Neural cell (in vitro differentiated cells): ENCODE results near the gene ZMAT3. TPM values are rescaled to one million over a fixed set of nuclear protein-coding genes. Genes with fewer than 3 reads are reported as not detected.

Experiments
- H2AFZ ChIP-seq: fragments of 200-600, 300-800 bp; sonication (generic), shearing (Covaris generic); 2 replicates; pipeline ENCODE4 v1.6.0; 2014; ENCODE audit warnings: low read depth, mild to moderate bottlenecking, antibody characterized with exemption, low read length, moderate library complexity
- H3F3A ChIP-seq: fragments of 200-600 bp; shearing (Covaris generic); 2 replicates; pipeline ENCODE4 v1.6.1; 2016; ENCODE audit warnings: mild to moderate bottlenecking, moderate library complexity, mixed read lengths, antibody characterized with exemption, low read length; ENCODE audit not compliant: insufficient read depth, poor library complexity, severe bottlenecking
- H3K27ac ChIP-seq: fragments of 200-600, 300-800 bp; sonication (generic), shearing (Covaris generic); 2 replicates; pipeline ENCODE4 v1.5.1; 2014; ENCODE audit warnings: mild to moderate bottlenecking, low read length, moderate library complexity
- H3K27me3 ChIP-seq: fragments of 300-800, 200-600 bp; sonication (generic), shearing (Covaris generic); 2 replicates; pipeline ENCODE4 v1.6.0; 2014; ENCODE audit warnings: mild to moderate bottlenecking, low read depth, low read length, moderate library complexity; ENCODE audit not compliant: insufficient read depth
- H3K36me3 ChIP-seq: fragments of 300-800, 200-600 bp; sonication (generic), shearing (Covaris generic); 2 replicates; pipeline ENCODE4 v1.5.1; 2014; ENCODE audit warnings: mild to moderate bottlenecking, antibody characterized with exemption, low read length, moderate library complexity; ENCODE audit not compliant: insufficient read depth
- H3K4me2 ChIP-seq: fragments of 300-800, 200-600 bp; sonication (generic), shearing (Covaris generic); 2 replicates; pipeline ENCODE4 v1.6.0; 2014; ENCODE audit warnings: mild to moderate bottlenecking, low read length
- H3K4me3 ChIP-seq: fragments of 300-800, 200-600 bp; sonication (generic), shearing (Covaris generic); 2 replicates; pipeline ENCODE4 v1.5.1; 2014; ENCODE audit warnings: mild to moderate bottlenecking, low read length, moderate library complexity
- H3K79me2 ChIP-seq: fragments of 200-600 bp; shearing (Covaris generic); replicated peaks from 2 replicates; pipeline ENCODE4 v1.6.0; 2014; ENCODE audit warnings: mild to moderate bottlenecking, low read length, moderate library complexity; ENCODE audit not compliant: insufficient read depth
- H3K9ac ChIP-seq: fragments of 300-800, 200-600 bp; sonication (generic), shearing (Covaris generic); 2 replicates; pipeline ENCODE4 v1.6.1; 2016; ENCODE audit warnings: mild to moderate bottlenecking, low read length, mixed read lengths
- H3K9me2 ChIP-seq: fragments of 200-600 bp; shearing (Covaris generic); 2 replicates; pipeline ENCODE4 v1.6.1; 2016; ENCODE audit warnings: mild to moderate bottlenecking, low read length, mixed read lengths; ENCODE audit not compliant: insufficient read depth
- H3K9me3 ChIP-seq: fragments of 200-600, 300-800 bp; sonication (generic), shearing (Covaris generic); 2 replicates; pipeline ENCODE4 v1.6.1; 2016; ENCODE audit warnings: mild to moderate bottlenecking, mixed run types, low read length, moderate library complexity, mixed read lengths
- H4K20me1 ChIP-seq: fragments of 200-600 bp; shearing (Covaris generic); 2 replicates; pipeline ENCODE4 v1.6.1; 2016; ENCODE audit warnings: mild to moderate bottlenecking, mixed run types; ENCODE audit not compliant: insufficient read depth
- EP300 ChIP-seq: fragments of 450-650 bp; conservative IDR thresholded peaks from 2 replicates; pipeline ENCODE4 v1.6.1; 2014; ENCODE audit warnings: antibody characterized with exemption, mild to moderate bottlenecking, moderate library complexity; ENCODE audit not compliant: poor library complexity, severe bottlenecking
- EZH2 ChIP-seq: fragments of 200-600, 300-800 bp; shearing (Covaris generic), sonication (generic); IDR thresholded peaks from 2 replicates; pipeline ENCODE4 v1.6.1; 2014; ENCODE audit warnings: antibody characterized with exemption, low read length, borderline replicate concordance, mild to moderate bottlenecking; ENCODE audit not compliant: insufficient read depth, poor library complexity, severe bottlenecking
- MXI1 ChIP-seq: fragments of 450-650 bp; conservative IDR thresholded peaks from 2 replicates; pipeline ENCODE4 v1.6.1; 2014; ENCODE audit warnings: antibody characterized with exemption, mild to moderate bottlenecking; ENCODE audit not compliant: poor library complexity, severe bottlenecking
- POLR2AphosphoS5 ChIP-seq: IDR thresholded peaks from 2 replicates; pipeline ENCODE4 v1.6.1; 2012
- RAD21 ChIP-seq: fragments of 450-650 bp; conservative IDR thresholded peaks from 2 replicates; pipeline ENCODE4 v1.6.1; 2014; ENCODE audit warnings: antibody characterized with exemption, mild to moderate bottlenecking, moderate library complexity
- SMC3 ChIP-seq: fragments of 450-650 bp; conservative IDR thresholded peaks from 2 replicates; pipeline ENCODE4 v1.6.1; 2014; ENCODE audit warnings: antibody characterized with exemption, mild to moderate bottlenecking, moderate library complexity; ENCODE audit not compliant: poor library complexity
- TAF1 ChIP-seq: IDR thresholded peaks from 2 replicates; pipeline ENCODE4 v1.6.1; 2012; ENCODE audit warnings: low read depth
- polyA plus RNA-seq: library from polyadenylated mRNA; depleted of rRNA; stranded (reverse); fragments of >200 nt; gene quantifications from 2 replicates; pipeline ENCODE4 v1.2.3, GENCODE V29; 2014
- TF ChIP-seq, protein P1 (sequence below): fragments of 450-650 bp; IDR thresholded peaks from 2 replicates; pipeline ENCODE4 v1.5.1; 2014; ENCODE audit warnings: antibody characterized with exemption, mild to moderate bottlenecking, moderate library complexity; ENCODE audit not compliant: poor library complexity, severe bottlenecking
- TF ChIP-seq, protein P2 (sequence below): IDR thresholded peaks from 2 replicates; pipeline ENCODE4 v1.6.1; 2012; ENCODE audit warnings: borderline replicate concordance

Gene ZMAT3
- polyA plus RNA-seq, 1 donor from 2014 or later: 3.9 TPM

- H3K27me3 ChIP-seq: no peaks in the 10 kb centered on the region
- no peaks in the 10 kb centered on the region for H4K20me1 ChIP-seq
- no peaks in the 10 kb centered on the region for H3K9me3 ChIP-seq
- TF ChIP-seq RAD21: peak; percentile 16
- no peak for TF ChIP-seq TAF1
- TF ChIP-seq EZH2: no peak
- TF ChIP-seq, protein P1, sequence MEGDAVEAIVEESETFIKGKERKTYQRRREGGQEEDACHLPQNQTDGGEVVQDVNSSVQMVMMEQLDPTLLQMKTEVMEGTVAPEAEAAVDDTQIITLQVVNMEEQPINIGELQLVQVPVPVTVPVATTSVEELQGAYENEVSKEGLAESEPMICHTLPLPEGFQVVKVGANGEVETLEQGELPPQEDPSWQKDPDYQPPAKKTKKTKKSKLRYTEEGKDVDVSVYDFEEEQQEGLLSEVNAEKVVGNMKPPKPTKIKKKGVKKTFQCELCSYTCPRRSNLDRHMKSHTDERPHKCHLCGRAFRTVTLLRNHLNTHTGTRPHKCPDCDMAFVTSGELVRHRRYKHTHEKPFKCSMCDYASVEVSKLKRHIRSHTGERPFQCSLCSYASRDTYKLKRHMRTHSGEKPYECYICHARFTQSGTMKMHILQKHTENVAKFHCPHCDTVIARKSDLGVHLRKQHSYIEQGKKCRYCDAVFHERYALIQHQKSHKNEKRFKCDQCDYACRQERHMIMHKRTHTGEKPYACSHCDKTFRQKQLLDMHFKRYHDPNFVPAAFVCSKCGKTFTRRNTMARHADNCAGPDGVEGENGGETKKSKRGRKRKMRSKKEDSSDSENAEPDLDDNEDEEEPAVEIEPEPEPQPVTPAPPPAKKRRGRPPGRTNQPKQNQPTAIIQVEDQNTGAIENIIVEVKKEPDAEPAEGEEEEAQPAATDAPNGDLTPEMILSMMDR: peak; percentile 47
- TF ChIP-seq MXI1: no peak
- TF ChIP-seq, protein P2, sequence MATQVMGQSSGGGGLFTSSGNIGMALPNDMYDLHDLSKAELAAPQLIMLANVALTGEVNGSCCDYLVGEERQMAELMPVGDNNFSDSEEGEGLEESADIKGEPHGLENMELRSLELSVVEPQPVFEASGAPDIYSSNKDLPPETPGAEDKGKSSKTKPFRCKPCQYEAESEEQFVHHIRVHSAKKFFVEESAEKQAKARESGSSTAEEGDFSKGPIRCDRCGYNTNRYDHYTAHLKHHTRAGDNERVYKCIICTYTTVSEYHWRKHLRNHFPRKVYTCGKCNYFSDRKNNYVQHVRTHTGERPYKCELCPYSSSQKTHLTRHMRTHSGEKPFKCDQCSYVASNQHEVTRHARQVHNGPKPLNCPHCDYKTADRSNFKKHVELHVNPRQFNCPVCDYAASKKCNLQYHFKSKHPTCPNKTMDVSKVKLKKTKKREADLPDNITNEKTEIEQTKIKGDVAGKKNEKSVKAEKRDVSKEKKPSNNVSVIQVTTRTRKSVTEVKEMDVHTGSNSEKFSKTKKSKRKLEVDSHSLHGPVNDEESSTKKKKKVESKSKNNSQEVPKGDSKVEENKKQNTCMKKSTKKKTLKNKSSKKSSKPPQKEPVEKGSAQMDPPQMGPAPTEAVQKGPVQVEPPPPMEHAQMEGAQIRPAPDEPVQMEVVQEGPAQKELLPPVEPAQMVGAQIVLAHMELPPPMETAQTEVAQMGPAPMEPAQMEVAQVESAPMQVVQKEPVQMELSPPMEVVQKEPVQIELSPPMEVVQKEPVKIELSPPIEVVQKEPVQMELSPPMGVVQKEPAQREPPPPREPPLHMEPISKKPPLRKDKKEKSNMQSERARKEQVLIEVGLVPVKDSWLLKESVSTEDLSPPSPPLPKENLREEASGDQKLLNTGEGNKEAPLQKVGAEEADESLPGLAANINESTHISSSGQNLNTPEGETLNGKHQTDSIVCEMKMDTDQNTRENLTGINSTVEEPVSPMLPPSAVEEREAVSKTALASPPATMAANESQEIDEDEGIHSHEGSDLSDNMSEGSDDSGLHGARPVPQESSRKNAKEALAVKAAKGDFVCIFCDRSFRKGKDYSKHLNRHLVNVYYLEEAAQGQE: no peak
- no peak overlapping the region for H2AFZ ChIP-seq
- no peak overlapping the region for H3K27ac ChIP-seq
- H3K4me3 ChIP-seq: peak overlapping the region; percentile 73
- H3K4me2 ChIP-seq: no peak overlapping the region
- H3F3A ChIP-seq: no peaks in the 10 kb centered on the region
- H3K79me2 ChIP-seq: peaks cover 24% of the 10 kb centered on the region
- H3K9ac ChIP-seq: no peak overlapping the region
- peaks cover 6% of the 10 kb centered on the region for H3K36me3 ChIP-seq
- no peaks in the 10 kb centered on the region for H3K9me2 ChIP-seq
These were observed 2.7 kb downstream of the ZMAT3 start for GRCh38 chr3:179068779-179069530.

DNA sequence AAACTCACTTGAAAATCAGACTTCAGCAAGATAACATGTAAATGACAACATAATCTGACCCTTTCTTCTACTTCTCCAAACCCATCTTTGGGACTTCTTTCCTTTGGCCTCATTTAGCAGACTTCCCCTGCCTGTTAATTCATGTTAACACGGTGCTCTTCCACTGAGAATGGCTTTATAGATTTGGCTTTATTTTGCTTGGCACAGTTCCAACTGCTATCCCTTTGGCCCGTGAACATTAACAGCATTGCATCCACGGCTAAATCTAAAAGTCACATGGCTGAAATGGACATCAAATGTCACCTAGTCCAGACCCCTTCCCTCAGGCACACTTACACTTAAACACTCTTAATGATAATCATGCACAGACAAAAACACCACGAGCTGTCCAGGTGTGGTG, 3.8 kb downstream of the ZMAT3 start:
- Histone ChIP-seq H3F3A (no peaks in the 10 kb centered on the region), H3K36me3 (peaks cover 6% of the 10 kb centered on the region), H3K9me3 (no peaks in the 10 kb centered on the region), H3K4me3 (no peak overlapping the region), H4K20me1 (no peaks in the 10 kb centered on the region), H3K27me3 (no peaks in the 10 kb centered on the region), H3K27ac (no peak overlapping the region), H3K9ac (no peak overlapping the region), H3K79me2 (peaks cover 24% of the 10 kb centered on the region), H3K9me2 (no peaks in the 10 kb centered on the region), H2AFZ (no peak overlapping the region), H3K4me2 (no peak overlapping the region)
- TF ChIP-seq RAD21: no peak
- TF ChIP-seq SMC3: no peak
- TF ChIP-seq, protein P2: no peak
- TF ChIP-seq, protein P1: no peak
- TF ChIP-seq EP300: no peak
- no peak for TF ChIP-seq MXI1
- TF ChIP-seq TAF1: no peak
- TF ChIP-seq EZH2: no peak
- no peak for TF ChIP-seq POLR2AphosphoS5
